AG04449 (cell line): ENCODE measurements around the gene C10orf53.

Source experiments
- CTCF ChIA-PET: fragments of 350-600 bp; formaldehyde crosslinking; extraction: SDS; loops from one replicate; lab custom pipeline; 2021; ENCODE audit warnings: antibody characterized with exemption; lab: Yijun Ruan, JAX
- POLR2A ChIA-PET: fragments of 400-600, 350-600 bp; formaldehyde crosslinking; extraction: SDS; loops from one replicate; lab custom pipeline; 2020; ENCODE audit warnings: antibody characterized with exemption, inconsistent platforms; lab: Yijun Ruan, JAX
- DNase-seq: peaks from one replicate; pipeline ENCODE4 v3.0.0-alpha.2; 2010; ENCODE audit warnings: low read depth, low spot score
- H3K4me3 ChIP-seq: 2 replicates; pipeline ENCODE4 v1.5.1; 2011; ENCODE audit warnings: low read depth, mild to moderate bottlenecking, control low read depth, low read length
- TF ChIP-seq, protein P1 (sequence below): IDR thresholded peaks from one replicate; pipeline ENCODE4 v1.5.1; 2011; ENCODE audit warnings: mild to moderate bottlenecking, moderate library complexity, low read length, control low read depth, inconsistent platforms; ENCODE audit not compliant: insufficient read depth; ENCODE audit errors: missing control alignments

Gene C10orf53

DNA sequence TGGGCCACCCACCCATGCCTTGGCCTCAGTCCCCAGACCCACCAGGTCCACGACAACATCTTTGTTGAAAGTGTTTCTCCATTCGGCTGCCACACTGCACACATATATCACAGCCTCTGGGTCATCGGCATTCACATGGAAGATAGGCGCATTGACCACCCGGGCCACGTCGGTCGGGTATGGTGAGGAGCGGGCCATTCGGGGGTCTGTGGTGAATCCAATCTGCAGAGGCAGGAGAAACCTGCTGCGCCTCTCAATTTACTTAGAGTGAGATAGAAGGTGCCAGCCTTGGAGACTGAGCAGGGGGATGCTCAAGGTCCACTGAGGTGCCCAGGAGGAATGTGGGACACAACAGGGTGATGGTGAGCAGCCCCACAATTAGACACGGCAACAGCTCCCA, 66.3 kb downstream of the C10orf53 start:
- H3K4me3 ChIP-seq, result no peak overlapping the region
- no peak for DNase-seq
- CTCF ChIA-PET, result no interaction called here
- POLR2A ChIA-PET, result no interaction called here
- TF ChIP-seq, protein P1, sequence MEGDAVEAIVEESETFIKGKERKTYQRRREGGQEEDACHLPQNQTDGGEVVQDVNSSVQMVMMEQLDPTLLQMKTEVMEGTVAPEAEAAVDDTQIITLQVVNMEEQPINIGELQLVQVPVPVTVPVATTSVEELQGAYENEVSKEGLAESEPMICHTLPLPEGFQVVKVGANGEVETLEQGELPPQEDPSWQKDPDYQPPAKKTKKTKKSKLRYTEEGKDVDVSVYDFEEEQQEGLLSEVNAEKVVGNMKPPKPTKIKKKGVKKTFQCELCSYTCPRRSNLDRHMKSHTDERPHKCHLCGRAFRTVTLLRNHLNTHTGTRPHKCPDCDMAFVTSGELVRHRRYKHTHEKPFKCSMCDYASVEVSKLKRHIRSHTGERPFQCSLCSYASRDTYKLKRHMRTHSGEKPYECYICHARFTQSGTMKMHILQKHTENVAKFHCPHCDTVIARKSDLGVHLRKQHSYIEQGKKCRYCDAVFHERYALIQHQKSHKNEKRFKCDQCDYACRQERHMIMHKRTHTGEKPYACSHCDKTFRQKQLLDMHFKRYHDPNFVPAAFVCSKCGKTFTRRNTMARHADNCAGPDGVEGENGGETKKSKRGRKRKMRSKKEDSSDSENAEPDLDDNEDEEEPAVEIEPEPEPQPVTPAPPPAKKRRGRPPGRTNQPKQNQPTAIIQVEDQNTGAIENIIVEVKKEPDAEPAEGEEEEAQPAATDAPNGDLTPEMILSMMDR, result no peak

DNA sequence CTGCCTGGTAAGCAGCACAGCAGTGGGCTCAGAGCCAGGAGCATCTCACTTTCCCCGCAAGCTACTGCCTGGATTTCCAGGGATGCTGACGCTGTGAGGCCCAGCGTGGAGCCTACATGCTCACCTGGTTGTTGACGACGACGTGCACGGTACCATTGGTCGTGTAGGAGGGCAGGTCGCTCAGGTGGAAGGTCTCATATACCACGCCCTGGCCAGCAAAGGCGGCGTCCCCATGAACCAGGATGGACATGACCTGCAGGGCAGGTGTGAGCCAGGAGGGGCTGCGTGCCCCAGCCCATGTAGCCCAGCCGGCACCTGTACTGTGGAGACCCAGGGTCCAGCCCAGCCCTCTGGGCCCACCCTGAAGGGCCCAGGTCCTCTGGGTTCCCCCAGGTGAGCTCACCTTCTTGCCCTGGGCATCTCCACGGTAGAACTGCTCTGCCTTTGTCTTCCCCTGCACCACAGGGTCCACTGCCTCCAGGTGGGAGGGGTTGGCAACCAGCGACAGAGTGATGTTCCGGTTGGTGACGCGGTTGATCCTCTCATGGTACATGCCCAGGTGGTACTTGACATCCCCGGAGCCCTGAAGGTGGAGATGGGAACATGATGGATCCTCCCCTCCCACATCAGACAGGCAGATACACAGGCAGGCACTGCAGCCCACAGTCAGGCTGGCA, 67.3 kb downstream of the C10orf53 start:
- TF ChIP-seq, protein P1, result no peak
- ChIA-PET CTCF (no interaction called here), POLR2A (no interaction called here)
- H3K4me3 ChIP-seq, result no peak overlapping the region
- no peak for DNase-seq
